ENCODE results near the gene TPMT. TPM values are rescaled to one million over a fixed set of nuclear protein-coding genes. Genes with fewer than 3 reads are reported as not detected.
A peak's percentile ranks its signal among the peaks of the same experiment; 100 is the strongest.

Gene TPMT
- total RNA-seq, 1 experiment from 2014 or later, result 13.3 TPM

DNA sequence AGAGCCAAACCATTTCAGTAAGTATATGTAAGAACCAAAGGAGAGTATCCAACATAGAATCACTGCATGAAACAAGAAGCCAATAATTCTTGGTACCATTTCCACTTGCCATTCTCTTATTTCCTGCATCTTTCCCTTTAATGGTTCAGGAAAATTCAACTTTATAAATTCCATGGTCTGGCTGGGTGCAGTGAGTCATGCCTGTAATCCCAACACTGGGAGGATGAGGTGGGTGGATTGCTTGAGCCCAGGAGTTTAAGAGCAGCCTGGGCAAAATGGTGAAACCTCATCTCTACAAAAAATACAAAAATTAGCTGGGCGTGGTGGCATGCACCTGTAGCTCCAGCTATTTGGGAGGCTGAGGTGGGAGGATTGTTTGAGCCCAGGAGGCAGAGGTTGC lies 53.6 kb downstream of the TPMT start:
- H4K8ac ChIP-seq (replicated peaks; ENCODE audit: insufficient read length, low read depth, low read length), result no peak overlapping the region
- H4K5ac ChIP-seq (ENCODE audit: insufficient read length, low read depth, low read length), result no peak overlapping the region
- no peaks in the 10 kb centered on the region for H3K79me1 ChIP-seq (ENCODE audit: insufficient read depth, low read depth, low read length, poor library complexity, severe bottlenecking)
- no peak overlapping the region for H2BK5ac ChIP-seq (ENCODE audit: insufficient read length, low read length)
- no peak overlapping the region for H3T11ph ChIP-seq (ENCODE audit: low read length)
- H3K4me2 ChIP-seq (ENCODE audit: insufficient read depth, insufficient read length, low read length), result no peak overlapping the region
- no peaks in the 10 kb centered on the region for H3K79me2 ChIP-seq (ENCODE audit: insufficient read depth, low read length)
- H3K9ac ChIP-seq (ENCODE audit: extremely low read depth, insufficient read length, low read length), result no peak overlapping the region
- H3K27me3 ChIP-seq (ENCODE audit: insufficient read depth, low read length), result no peaks in the 10 kb centered on the region
- TF ChIP-seq, protein P1, sequence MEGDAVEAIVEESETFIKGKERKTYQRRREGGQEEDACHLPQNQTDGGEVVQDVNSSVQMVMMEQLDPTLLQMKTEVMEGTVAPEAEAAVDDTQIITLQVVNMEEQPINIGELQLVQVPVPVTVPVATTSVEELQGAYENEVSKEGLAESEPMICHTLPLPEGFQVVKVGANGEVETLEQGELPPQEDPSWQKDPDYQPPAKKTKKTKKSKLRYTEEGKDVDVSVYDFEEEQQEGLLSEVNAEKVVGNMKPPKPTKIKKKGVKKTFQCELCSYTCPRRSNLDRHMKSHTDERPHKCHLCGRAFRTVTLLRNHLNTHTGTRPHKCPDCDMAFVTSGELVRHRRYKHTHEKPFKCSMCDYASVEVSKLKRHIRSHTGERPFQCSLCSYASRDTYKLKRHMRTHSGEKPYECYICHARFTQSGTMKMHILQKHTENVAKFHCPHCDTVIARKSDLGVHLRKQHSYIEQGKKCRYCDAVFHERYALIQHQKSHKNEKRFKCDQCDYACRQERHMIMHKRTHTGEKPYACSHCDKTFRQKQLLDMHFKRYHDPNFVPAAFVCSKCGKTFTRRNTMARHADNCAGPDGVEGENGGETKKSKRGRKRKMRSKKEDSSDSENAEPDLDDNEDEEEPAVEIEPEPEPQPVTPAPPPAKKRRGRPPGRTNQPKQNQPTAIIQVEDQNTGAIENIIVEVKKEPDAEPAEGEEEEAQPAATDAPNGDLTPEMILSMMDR (conservative IDR thresholded peaks at IDR 0.05), result no peak
- Mint-ChIP-seq H3K4me1 (no peaks in the 10 kb centered on the region), H3K27me3 (ENCODE audit: low read depth) (no peaks in the 10 kb centered on the region), H3K36me3 (ENCODE audit: insufficient read depth in 1 of 3, low read depth in 3 of 3) (0 out of 7 replicates have a peak, but pooled peaks cover 0 to 5% (median 0%) of the 10 kb centered on the region in 3 experiments), H3K9me3 (peaks cover 0 to 5% of the 10 kb centered on the region in 2 experiments; a peak in 3 of 5 replicates), H3K4me3 (no peak overlapping the region), H3K27ac (peak overlapping the region in 1 of 3 experiments; percentile 56; a peak in 1 of 7 replicates)
- H3K27ac ChIP-seq (ENCODE audit: insufficient read length, low read depth, low read length), result no peak overlapping the region
- H3K23ac ChIP-seq (ENCODE audit: insufficient read length, low read depth, low read length), result no peak overlapping the region
- H2BK20ac ChIP-seq (ENCODE audit: low read depth, low read length, poor library complexity, severe bottlenecking), result no peak overlapping the region
- no peak overlapping the region for H2BK120ac ChIP-seq (ENCODE audit: low read depth, low read length, poor library complexity, severe bottlenecking)
- H4K91ac ChIP-seq (ENCODE audit: insufficient read length, low read depth, low read length), result no peak overlapping the region
- no peaks in the 10 kb centered on the region for H4K20me1 ChIP-seq (ENCODE audit: control insufficient read depth, insufficient read depth, insufficient read length)
- H3K23me2 ChIP-seq (ENCODE audit: insufficient read length, low read depth, low read length, poor library complexity, severe bottlenecking), result no peaks in the 10 kb centered on the region
- H3K4me1 ChIP-seq (ENCODE audit: insufficient read depth, low read length), result no peaks in the 10 kb centered on the region
- H3K4ac ChIP-seq (ENCODE audit: low read depth, low read length), result no peak overlapping the region
- no peak overlapping the region for H3K14ac ChIP-seq (ENCODE audit: insufficient read depth, low read length)
- no peak overlapping the region for H2AK5ac ChIP-seq (ENCODE audit: insufficient read length, low read length)
- no peak overlapping the region for H3K56ac ChIP-seq (ENCODE audit: insufficient read length, low read depth, low read length)
- no peak overlapping the region for H2BK15ac ChIP-seq (ENCODE audit: low read depth, low read length)
- no peak for DNase-seq
- WGBS (ENCODE audit: extremely low coverage, insufficient read length, low lambda C conversion rate), result no CpG with 5 or more reads among the region's 1 CpG
- no peak overlapping the region for H3K18ac ChIP-seq (ENCODE audit: insufficient read length, low read depth, low read length)
- H2AFZ ChIP-seq (ENCODE audit: low read length), result no peak overlapping the region
- H3K9me3 ChIP-seq (ENCODE audit: control insufficient read depth, low read depth, low read length), result no peaks in the 10 kb centered on the region
- no peak overlapping the region for H2BK12ac ChIP-seq (ENCODE audit: insufficient read length, low read depth, low read length)
